ENCODE measurements around the gene WDPCP. TPM values are rescaled to one million over a fixed set of nuclear protein-coding genes. Genes with fewer than 3 reads are reported as not detected.

WDPCP gene
- total and polyA plus RNA-seq, 2 donors: 5.5 to 10.4 TPM

Other genes starting within 250 kb of the WDPCP start
- gene MDH1, start 486 bp upstream of the WDPCP start, total RNA-seq: 284 TPM
- 271 TPM for gene MDH1, start 486 bp upstream of the WDPCP start, polyA plus RNA-seq

Measured in thymus (tissue), 2 donors.